ENCODE results near the gene GABRR3.

The GABRR3 gene

GRCh38 chr3:97935842-97936241 is 99.3 kb downstream of the GABRR3 start:
- TF ChIP-seq, protein P1, sequence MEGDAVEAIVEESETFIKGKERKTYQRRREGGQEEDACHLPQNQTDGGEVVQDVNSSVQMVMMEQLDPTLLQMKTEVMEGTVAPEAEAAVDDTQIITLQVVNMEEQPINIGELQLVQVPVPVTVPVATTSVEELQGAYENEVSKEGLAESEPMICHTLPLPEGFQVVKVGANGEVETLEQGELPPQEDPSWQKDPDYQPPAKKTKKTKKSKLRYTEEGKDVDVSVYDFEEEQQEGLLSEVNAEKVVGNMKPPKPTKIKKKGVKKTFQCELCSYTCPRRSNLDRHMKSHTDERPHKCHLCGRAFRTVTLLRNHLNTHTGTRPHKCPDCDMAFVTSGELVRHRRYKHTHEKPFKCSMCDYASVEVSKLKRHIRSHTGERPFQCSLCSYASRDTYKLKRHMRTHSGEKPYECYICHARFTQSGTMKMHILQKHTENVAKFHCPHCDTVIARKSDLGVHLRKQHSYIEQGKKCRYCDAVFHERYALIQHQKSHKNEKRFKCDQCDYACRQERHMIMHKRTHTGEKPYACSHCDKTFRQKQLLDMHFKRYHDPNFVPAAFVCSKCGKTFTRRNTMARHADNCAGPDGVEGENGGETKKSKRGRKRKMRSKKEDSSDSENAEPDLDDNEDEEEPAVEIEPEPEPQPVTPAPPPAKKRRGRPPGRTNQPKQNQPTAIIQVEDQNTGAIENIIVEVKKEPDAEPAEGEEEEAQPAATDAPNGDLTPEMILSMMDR (IDR thresholded peaks at IDR 0.05): no peak
- Histone ChIP-seq H3K4me3 (ENCODE audit: low read depth in 1 of 2, low read length in 1 of 2) (no peak overlapping the region), H3K27ac (no peak overlapping the region), H3K27me3 (no peaks in the 10 kb centered on the region), H3K4me1 (ENCODE audit: control insufficient read depth in 1 of 2, insufficient read depth in 1 of 2, low read depth in 1 of 2, low read length in 1 of 2) (no peaks in the 10 kb centered on the region), H3K36me3 (no peaks in the 10 kb centered on the region), H3K9me3 (no peaks in the 10 kb centered on the region)

All from neutrophil (primary cell).